DMS114 treated with DMSO at 0.1 percent for 48 hours (cell line): ENCODE measurements around the gene MEIOSIN.
"Not testable (repeated sequence)": the region's sequence is repeated elsewhere in the genome, so short reads cannot be mapped to it uniquely, and the experiment has no call there.

Source experiments
- DNase-seq: peaks from one replicate; lab custom pipeline; 2025; ENCODE audit not compliant: unreplicated experiment; lab: John Stamatoyannopoulos, UW

MEIOSIN gene, protein sequence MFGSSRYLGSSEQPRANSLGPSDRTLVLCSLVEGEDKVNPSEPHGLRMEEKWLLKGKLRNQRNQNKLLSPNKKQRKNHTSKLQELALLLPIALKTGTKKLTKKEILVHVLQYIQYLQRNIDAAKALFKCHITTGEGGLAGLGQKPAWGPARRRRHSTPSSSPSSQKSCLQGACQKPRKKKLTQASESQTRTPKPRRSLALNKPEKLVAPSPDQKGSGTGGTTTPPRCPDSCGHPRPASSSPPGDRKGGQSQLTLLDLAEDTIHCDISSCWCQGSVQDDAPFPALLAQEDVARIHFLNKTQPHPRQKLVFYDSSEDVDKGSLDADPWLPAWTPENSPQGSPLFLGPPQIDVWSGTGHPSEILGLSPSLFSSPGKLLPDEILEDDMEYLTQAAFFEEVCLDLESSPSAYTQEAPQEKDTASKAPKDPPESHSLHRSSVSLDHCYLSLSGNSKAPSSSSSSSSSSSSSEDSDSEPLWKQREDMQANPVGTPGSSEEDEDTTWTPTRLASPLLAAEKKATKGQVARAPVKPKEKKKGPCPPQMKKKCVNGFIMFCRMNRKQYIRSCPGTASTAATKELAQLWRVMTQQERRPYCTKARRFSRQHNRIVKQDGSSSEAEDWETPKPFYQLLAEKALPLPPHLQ

DNA sequence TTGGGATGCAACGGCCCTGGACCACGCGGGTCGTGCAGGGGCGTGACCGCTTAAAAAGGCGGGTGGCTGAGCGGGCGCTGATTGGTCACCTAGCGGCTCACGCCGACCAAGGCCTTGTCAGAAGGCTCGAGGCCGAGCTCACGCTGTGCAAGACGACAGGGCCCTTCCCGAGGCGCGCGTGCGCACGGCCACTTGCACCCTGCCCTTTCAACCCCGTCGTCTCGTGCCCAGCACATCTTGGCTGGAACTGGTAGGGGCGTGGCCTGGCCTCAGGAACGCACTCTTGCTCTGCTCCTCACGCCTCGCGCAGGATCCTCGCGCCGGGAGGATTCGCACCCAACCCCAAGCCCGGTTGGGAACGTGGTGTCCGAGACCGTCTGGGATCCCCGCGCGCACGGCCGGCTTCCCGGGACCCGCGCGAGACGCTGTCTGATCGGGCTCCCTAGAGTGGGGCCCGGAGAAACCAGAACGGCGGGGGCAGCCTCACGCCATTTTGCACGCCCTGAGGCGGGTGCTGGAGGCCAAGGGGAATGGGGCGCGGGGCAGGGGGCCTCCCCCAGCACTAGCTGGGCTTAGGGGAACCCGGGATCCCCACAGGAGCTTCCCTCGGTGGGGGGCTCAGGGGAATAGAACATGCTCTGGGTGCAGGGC lies at the start of gene MEIOSIN:
Gene MEIOSIN (plus strand): TSS at position 280 of the 651 bp plus-strand sequence. CDS start 1,938 bp downstream, outside the sequence.
- no peak for DNase-seq

DNA sequence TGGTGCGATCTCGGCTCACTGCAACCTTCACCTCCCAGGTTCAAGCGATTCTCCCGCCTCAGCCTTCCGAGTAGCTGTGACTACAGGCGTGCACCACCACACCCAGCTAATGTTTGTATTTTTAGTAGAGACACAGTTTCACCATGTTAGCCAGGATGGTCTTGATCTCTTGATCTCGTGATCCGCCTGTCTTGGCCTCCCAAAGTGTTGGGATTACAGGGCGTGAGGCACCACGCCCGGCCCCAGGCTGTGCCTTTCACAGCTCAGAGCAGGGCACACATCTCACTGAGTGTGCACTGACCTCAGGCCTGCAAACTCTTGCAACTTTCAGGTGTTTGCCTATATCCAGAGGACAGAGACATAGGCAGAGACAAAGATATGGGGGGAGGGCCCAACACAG lies 48.2 kb upstream of the MEIOSIN start:
- not testable (repeated sequence) for DNase-seq

DNA sequence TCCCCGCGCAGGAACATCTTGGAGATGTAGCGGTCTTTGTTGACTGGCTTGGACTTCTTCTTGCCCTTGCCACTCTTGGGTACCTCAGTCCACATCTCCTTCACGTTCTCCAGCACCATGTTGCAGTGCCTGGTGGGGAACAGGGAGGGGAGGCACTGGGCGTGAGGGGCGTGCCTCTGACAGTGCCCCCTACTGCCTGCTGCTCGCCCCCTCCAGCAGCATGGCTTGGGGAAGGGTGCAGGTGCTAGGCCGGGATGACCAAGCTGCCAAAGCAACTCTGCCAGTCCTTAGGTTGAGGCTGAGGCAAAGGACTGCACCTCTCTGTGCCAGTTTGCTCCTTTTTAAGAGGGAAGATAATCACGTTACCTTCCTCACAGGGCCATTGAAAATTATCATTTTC lies 45.6 kb upstream of the MEIOSIN start:
- DNase-seq = no peak

DNA sequence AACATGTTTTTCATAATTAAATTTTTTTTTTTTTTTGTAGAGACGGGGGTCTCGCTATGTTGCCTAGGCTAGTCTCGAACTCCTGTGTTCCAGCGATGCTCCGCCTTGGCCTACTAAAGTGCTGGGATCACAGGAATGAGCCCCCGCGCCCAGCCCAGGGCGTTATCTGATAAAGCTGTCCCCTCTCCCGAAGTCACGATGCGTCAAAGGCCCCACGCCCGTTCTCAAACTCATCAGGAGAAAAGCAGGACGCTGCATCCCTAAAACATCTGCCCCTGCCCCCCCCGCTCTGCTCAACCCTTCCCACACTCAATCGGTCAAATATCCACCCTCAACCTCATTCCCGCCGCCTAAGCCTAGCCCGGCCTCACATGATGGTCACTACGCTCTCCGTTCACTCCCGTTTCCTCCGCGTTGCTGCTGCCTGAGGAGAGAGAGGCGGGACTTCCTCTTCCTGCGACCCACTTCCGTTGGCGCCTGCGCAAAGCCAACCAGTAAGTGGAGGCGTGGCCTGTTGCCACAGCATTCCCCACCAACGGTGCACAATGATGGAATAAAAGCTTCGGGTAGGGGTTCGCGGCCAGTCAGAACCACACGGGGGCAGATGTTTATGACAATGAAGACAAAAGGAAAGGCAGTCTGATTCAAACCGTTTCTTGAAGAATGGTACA lies 41.6 kb upstream of the MEIOSIN start, which contains the start of gene SNRPD2:
Gene SNRPD2 (minus strand): TSS at position 438 of the 671 bp plus-strand sequence. CDS start 65 bp downstream, at position 373.
- peak; percentile 84 for DNase-seq

DNA sequence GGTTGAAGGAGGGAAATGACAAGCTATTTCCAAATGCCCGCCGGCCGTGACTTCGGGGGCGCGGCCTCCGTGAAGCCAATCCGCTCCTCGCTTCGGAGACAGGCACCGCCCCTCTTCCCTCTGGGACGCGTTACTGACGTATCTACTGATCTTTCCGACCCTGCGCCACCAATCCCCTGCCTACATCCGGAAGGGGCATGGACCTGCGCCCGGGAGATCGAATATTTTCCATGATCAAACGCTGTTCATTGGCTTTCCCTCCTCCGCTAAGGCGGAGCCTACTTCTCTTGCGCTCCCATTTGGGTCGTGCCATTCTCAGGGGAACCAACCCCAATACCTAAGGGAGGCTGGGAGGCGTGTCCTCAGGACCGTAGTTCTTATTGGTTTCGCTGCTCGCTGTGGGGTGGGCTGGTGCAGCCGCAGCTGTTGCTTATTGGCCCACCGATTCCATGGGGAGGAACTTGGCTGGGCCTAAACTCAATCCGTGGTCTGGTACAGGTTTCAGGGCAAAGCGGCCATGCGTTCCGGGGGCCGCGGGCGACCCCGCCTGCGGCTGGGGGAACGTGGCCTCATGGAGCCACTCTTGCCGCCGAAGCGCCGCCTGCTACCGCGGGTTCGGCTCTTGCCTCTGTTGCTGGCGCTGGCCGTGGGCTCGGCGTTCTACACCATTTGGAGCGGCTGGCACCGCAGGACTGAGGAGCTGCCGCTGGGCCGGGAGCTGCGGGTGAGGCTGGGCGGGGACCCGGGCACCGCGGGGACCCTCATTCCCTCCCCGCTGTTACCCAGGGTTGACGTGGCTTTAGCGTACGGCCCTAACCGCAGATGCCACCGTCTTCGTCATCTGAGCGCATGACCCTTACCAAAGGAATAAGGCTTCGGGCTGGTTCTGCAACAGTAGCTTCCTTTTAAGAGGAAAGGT lies 40.8 kb upstream of the MEIOSIN start, which contains the start of gene QPCTL:
Gene QPCTL (plus strand): TSS at position 480 of the 919 bp plus-strand sequence. CDS start 38 bp downstream, at position 518.
- DNase-seq = peak; percentile 96

DNA sequence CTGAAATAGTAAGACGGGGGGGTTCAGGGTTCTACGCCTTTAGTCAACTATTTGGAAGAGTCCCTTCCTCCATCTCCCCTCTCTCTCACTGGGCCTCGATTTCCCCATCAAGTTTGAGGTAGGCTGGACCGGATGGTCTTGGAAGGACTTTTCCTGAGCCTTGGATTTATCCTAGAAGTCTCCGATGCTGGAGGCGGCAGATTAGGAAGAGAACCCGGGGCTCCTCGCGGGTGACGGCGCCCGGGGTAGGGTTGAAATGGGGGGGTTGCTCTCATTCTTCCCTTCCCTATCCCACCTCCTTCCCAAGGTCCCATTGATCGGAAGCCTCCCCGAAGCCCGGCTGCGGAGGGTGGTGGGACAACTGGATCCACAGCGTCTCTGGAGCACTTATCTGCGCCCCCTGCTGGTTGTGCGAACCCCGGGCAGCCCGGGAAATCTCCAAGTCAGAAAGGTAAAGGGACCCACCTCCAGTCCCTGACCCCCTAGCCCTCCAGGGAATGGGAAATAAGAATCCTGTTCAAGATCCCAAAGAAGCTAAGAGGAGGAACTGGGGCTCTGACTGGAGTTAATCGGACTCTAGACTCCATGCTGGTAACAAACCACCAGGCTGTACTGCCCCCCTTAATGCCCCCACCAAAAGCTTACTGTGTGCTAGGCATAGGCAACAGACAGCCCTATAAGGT lies 40.0 kb upstream of the MEIOSIN start:
- DNase-seq = no peak

DNA sequence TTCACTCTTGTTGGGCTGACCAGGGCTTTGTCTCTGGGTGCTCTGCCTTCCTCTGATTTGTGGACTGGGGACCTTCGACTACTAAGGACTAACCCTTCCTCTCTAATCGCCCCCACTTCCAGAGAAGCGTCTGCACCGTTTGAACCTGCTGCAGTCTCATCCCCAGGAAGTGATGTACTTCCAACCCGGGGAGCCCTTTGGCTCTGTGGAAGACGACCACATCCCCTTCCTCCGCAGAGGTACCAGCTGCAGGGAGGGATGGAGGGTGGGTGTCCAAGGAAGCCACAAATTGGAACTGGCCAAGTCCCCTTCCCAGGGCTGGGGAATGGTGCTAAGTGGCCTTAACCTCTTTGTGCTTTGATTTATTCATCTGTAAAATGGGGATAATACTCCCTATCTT lies 31.6 kb upstream of the MEIOSIN start:
- no peak for DNase-seq

DNA sequence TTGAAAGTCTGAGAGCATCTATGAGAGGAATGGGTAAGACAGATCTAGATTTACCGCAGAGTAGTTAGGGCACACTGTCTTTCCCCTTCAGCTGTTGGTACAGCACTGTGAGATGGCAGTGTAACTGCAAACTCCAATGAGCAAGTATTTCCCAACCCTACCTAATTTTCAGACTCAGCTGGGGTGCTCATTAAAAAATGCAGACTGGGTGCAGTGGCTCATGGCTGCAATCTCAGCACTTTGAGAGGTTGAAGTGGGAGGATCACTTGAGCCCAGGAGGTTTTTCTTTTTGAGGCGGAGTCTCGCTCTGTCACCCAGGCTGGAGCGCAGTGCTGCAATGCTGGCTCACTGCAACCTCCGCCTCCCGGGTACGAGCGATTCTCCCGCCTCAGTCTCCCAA lies 28.1 kb upstream of the MEIOSIN start:
- DNase-seq = no peak

DNA sequence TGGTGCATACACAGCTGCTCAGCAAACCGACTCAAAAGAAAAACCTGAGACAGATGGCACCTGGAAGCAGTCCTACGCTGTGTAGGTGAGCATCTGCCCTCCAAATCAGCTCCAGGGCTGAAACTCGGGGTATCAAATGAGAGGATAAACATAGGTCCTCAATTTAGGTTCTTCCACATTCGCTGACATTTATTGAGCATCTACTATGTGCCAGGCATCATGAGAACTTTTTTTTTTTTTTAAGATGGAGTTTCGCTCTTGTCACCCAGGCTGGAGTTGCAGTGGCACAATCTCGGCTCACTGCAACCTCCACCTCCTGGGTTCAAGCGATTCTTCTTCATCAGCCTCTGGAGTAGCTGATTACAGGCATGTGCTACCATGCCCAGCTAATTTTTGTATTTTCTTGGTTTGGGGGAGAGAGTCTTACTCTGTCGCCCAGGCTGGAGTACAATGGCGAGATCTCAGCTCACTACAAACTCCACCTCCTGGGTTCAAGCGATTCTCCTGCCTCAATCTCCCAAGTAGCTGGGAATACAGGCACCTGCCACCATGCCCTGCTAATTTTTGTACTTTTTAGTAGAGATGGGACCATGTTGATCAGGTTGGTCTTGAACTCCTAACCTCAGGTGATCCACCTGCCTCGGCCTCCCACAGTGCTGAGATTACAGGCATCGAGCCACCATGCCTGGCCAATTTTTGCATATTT lies 27.4 kb upstream of the MEIOSIN start:
- no peak for DNase-seq

DNA sequence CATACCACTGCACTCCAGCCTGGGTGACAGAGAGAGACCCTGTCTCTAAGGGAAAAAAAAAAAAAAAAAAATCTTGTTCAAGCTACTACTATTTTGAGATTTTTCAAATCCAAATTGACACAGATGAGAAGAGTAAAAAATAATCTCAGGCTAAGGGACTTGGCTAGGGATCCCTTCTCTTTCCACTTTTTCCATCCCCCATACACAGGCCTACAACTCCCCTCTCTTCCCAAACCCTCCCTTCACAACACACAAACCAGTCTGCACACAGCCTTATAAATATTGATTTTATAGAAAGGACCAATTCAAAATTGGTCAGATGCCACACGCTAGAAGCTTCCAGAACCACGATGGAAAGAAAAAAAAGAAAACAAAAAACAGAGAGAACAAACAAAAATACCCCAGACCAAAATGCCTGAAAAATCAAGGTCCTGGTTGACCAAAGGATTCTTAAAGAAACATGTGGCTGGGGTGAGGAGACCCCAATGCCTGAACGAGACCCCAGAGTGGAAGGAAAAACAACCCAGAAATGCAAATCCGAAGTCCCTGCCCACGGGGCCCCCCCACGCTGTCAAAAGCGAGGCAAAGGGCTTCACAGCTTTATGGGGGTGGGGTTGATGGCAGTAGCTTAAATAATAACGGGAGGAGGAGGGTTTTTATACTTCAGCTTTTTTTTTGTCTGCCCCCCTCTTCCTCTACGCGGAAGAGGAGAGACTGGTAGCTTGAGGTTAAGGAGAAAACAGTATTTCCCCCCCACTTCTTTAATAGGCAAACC lies 22.7 kb upstream of the MEIOSIN start:
- no peak for DNase-seq

DNA sequence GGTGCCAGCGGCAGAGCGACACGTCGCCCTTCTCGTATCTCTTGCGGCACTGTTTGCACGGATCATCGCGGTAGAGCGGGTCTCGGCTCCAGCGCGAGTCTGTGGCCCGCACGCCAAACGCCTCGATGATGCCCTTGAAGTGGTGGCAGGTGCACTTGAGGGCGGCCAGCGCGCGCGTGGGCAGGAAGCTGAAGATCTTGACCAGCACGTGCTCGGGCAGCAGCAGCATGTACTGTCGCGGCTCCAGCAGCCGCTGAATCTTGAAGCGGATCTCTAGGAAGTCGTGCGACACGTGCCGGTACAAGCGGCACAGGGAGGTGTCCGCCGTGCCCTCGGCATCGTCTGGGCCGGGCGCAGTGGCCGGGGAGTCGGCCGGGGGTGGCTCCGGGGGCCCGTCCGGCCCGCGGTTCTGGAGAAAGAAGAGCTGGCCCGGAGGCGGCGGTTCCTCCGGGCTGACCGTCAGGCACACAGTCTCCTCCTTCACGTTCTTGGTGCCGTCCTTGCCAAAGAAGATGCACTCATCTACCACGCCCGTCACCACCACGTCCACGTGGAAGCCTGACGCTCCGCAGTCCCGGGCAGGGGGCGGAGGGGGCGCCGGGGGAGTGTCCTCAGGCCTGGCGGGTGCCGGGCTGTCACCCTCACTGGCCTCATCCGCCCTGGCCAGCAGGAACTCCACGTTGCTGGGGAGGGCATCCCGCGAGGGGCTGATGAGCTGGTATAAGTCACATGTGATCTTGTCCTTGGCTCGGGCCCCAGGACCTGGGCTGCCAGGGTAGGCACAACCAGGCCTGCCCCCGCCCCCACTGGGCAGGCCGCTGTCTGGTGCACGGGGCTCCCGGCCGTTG lies 21.2 kb upstream of the MEIOSIN start:
- DNase-seq = no peak

DNA sequence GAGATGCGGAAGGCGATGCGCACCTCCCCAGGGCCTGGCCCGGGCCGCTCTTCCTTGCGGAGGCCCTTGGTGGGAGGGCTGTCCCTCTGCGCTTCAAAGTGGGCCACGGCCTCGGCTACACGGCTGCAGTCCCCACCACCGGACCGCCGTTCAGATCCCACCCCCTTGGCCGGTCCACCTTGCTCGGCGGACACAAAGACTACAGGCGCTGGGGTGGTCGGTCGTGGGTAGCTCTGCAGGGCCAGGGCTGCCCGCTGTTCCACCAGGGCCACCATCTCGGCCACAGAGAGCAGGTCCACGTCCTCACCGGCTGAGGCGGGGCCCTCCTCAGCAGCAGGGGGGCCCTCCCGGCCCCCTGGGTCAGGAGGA lies 20.6 kb upstream of the MEIOSIN start:
- no peak for DNase-seq

DNA sequence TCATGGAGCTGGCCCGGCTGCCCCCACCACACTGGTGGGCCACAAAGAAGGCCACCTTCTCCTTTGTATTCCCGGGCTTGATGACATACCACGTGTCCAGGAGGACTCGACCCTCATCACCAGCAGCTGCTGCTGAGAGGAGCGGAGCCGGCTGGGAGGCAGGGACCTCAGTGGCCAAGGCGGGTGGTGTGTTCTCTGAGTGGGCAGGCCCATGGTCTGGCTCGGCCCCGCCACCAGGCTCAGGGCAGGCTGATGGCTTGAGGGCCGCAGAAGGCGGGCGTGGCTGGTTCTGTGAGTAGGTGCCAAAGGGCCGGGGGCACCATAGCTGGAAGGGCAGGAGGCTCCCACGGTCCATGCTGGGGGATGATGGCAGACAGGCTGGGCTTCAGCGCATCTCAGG lies 20.1 kb upstream of the MEIOSIN start:
- DNase-seq = no peak

DNA sequence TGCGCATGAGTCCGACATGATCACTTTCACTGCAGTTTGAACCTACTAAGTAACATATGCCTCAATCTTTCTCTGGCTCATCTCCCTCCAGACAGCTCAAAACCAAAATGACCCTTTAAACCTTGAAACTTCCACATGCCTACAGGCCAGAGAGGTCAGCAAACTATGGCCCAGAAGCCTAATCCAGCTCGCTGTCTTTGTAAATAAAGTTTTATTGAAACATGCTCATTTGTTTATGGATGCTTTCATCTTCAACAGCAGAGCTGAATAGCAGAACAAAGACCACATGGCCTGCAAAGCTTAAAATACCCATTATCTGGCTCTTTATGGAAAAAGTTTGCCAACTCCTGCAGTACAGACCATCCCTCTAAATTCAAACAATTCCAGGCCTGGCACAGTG lies 18.1 kb upstream of the MEIOSIN start:
- DNase-seq = no peak

DNA sequence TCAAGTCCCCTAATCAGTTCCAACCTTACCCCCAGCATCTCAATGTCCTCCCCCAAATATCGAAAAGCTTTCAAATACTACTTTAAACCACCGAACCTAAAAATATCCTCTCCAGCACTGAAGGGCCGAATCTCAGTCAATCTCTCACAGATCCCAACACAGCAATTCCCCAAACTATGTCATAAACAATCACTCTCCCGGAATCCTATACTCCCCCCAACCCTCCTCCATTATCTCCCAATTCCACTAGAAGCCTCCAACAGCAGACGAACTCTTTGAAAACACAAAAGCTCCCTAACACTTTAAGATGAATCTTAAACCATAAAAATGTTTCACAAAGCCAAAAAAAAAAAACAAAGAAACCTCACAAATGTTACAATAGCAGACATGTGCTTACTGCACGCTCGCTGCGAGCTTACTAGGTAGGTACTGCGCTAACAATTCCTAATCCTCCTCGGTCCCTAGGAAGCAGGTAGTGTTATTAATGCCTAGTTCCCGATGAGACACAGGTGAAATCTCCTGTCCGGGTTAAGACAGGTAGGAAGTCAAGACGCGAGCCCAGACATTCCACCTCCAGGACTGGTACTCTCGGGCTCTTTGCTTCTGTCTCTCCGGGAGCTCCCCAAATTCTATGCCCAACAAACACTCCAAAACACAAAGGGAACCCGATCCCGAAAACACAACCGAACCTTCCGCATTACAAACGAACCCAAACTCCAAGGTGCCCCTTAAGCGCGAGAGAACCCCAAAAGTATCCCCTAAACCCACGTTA lies 16.7 kb upstream of the MEIOSIN start:
- DNase-seq = no peak

DNA sequence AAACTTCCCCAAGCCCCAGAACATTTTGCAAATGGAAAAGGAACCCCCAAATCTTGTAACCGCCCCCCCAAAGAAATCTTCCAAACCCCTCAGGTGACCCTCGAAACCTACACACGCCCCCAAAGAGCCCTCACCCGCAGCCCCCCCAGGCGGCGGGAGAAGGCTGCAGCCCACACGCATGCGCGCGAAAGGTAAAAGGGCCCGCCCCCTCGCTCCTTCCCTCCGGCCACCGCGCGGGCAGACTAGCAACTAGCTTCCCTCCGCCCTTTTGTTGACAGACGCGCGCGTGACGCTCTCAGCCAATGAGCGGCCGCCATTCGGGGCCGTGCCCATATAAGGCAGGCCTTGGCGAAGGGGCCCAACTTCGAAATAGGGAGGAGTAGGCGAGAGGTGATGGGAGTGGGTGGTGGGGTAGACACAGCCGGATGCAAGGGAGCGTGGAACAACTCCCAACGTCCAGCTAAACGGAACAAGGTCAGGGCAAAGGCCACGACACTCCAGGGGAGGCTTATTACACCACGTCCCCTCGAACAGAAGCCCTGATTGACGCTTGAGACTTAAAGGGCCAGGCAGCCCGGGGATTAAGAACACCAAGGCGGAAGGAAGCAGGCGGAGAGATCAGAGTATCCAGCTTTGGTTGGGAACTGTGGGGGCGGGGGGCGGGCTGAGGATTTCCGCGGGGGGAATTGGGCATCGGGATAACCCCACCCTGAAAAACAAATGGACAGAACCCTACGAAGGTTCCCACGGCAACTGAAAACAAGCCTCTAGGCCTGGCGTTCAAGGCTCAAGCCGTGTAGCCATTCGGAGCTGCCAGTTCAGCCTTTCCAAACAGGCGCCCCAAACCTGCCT lies 15.9 kb upstream of the MEIOSIN start:
- peak; percentile 92 for DNase-seq
